ENCODE results near the gene BAG5.
A peak's percentile ranks its signal among the peaks of the same experiment; 100 is the strongest.
"Not testable (repeated sequence)": the region's sequence is repeated elsewhere in the genome, so short reads cannot be mapped to it uniquely, and the experiment has no call there.

BAG5 gene

DNA sequence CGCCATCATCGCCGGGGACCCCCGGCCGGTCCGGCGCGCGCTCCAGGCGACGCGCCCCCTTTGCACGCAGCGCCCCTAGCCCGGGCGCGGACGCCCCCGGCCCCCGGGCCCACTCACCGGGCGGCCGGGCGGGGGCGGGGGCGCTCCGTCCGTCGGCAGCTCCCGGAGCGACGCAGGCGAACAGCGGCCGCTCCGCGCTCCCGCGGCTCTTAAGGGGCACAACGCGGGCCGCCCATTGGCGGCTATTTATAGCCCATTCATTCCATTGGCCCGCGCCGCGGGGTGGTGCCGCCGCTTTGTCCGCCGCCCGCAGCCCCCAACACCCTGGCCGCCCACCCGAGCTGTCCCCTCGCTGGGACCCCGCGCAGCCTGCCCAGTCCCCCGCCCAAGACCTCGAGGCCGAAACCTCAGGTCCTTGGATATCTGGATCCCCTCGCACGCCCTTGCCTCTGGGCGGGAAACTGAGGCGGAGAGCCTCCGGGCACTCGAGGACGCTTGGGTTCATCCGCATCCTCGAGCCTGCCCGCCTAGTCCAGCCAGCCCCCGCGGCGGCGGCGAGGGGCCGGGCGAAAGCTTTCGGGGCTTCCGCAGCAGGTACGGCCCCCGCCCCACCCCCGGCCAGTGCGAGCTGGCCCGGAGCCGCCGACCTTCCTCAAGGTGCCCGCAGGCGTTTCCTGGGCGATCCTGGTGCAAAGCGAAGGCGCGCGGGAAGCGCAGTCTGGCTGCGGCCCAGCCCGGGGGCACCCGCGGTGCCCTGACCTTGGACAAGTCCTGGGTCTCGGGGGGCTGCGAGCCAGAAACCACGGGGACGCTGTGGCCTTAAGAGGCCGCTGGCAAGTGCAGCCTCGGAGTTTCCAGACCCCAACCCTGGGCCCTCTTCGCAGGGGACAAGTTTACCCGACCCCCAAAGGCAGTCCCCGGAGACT, 39.5 kb downstream of the BAG5 start, which contains the start of gene CKB:
CKB (minus strand) TSS at position 182 of the 926 bp plus-strand sequence. CDS start 337 bp downstream, outside the sequence.
- DNase-seq (ENCODE audit: low spot score): peak; percentile 81

DNA sequence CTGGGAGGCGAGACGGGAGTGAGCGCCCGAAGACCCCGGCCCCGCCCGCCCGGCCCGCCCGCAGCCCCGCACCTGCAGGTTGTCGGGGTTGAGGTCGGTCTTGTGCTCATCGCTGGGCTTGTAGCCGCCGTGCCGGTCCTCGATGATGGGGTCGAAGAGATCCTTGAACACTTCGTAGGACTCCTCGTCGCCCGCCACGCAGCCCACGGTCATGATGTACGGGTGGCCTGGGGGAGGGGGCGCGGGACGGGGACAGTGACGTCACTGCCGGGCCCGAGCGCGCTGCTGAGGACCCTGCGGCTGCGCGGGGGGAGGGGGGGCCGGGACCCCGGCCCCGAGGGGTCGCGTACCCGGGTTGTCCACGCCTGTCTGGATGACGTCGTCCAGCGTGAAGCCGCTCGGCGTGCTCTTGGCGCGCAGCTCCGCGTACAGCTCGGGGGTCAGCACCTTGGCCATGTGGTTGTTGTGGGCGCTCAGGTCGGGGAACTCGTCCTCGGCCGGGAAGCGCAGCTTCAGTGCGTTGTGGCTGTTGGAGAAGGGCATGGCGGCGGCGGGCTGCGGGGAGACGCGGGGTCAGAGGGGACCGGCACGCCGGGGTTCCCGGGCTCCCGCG, 40.4 kb downstream of the BAG5 start:
- DNase-seq (ENCODE audit: low spot score): peak; percentile 69

DNA sequence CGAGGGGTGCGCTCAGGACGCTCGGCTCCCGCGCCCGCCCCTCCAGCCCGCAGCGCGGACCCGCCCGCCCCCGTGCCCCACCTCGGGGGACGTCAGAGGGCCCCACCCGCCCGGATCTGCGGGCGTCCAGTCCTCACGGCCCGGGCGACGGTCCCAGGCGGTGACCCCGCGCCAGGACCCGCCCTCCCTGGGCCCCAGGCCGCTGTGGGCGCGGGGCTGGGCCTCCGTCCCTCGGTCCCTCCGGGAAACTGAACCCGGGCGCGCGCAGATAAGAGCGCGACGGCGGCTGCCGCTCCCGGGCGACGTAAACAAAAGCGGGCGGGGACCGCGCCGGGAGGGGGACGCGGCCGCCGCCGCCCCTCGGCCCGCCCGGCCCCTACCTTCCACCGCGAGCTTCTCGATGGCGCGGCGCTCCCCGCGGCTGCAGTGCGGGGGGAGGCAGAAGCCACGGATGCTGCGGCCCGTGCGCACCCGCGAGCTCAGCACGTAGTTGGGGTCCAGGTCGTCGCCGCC, 41.0 kb downstream of the BAG5 start:
- no peak for DNase-seq (ENCODE audit: low spot score)

DNA sequence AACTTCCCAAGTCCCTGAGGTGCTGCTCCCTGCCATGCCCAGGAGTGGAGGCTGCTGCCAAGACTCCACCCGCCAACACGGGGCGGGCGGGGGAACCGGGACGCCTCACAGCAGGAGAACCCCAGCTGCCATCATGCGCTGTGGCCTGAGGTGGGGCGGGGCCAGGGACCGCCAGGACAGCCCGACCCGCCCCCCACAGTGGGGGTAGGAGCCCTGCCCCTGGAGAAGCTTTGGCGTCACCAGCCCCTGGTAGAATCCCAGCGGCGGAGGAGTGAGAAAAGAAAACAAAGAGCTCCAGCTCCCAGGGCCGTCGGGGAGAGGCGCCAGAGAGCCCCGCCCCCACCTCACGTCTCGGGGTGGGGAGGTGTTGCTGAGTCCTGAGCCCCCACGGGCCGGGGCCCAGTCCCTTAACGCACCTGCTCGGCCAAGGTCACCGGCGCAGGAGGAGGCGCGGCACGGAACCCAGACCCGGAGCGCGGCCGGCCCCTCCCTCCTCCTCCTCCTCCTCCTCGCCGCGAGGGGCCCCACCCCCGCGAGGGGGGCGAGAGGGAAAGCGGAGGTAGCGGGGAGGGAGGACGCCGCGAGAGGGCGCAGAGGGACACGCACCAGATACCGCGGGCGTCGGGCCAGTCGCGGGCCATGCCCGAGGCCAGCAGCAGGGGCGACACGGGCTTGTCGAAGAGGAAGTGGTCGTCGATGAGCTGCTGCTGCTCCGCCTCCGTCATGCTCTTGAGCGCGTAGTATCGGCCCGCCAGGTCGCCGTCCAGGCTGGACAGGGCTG, 41.6 kb downstream of the BAG5 start:
- peak; percentile 92 for DNase-seq (ENCODE audit: low spot score)

GRCh38 chr14:103520269-103520656, 42.2 kb downstream of the BAG5 start:
- no peak for DNase-seq (ENCODE audit: low spot score)

DNA sequence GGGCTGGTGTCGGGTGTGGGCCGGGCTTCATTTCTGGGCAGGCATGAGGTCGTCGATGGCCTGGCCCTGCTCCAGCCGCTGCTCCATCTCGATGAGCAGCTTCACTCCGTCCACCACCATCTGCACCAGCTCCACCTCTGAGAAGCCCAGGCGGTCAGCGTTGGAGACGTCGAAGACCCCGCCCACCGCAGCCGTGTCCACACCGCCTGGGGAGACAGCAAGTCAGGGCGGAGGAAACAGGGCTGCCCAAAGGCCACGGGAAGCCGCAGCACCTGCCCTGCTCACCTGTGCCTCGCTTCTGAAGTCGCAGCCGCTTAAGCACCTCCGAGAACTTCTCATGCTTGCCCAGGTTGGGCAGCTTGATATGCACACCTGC, 42.6 kb downstream of the BAG5 start:
- no peak for DNase-seq (ENCODE audit: low spot score)

DNA sequence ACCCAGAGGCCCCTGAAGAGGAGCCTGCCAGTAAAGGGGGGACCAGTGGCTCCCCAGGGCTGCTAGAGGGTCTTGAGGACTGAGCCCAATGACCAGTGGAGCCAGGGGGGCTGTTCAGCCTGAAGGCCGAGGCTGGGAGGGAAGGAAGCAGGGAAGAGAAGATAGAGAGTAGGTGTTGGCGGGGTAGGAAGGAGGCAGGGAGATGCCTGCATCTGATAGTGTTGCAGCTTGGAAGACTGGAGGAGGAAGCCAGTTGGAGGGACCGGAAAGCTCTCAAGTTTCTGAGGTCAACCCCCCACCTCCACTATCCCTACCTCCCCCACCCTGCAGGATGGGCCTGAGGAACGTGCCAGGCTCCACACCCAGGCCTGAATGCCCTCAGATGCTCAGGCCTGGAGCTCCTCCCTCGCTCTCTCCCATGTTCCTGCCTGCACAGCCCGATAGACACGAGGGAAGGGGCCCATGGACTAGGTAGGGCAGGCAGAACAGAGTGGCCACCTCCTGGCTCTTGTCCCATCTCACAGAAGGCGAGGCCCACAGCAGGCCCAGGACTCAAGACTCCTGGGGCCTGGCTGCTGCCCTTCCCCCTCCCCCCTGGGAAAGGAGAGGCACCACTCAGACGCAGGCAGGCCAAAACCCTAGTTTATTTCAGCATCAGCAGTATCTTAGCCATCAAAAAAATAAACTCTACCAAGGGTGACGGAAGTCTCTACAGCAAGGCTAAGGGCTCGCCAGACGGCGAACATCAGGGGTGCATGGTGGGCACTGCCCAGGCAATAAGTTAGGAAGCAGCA, 43.2 kb downstream of the BAG5 start:
- DNase-seq (ENCODE audit: low spot score): peak; percentile 55

DNA sequence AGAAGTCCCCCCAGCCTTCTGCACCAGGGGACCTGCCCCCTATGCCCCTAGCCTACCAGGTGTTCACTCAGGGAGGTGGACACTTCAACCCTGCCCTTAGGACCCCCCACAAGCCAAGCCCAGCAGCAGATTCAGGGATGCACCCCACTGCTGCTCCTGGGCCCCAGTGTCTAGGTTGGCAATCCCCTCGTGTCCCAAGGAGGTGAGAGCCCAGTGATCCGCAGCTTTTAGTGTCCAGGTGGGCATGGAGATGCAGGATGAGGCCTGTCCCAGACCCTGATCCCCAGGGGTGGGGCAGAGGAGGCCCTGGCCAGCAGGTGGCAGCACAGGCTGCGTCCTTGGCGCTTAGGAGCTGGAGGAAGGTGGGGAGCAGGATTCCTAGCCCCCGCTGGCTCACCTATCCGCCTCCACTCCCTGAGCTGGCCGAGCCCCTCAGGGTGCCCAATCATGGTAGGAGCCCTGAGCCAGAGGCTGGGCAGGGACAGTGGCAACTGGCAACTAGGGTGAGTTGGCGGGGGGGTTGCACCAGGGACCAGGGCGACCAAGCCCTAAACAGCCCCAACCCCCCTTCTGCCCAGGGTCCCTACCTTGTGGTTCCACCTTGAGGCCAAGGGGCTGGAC, 43.9 kb downstream of the BAG5 start:
- peak; percentile 81 for DNase-seq (ENCODE audit: low spot score)

- peak; percentile 58 for DNase-seq (ENCODE audit: low spot score)
These were observed 44.6 kb downstream of the BAG5 start for GRCh38 chr14:103517721-103518421.

GRCh38 chr14:103517174-103517566, 45.3 kb downstream of the BAG5 start:
- DNase-seq (ENCODE audit: low spot score): peak; percentile 46

DNA sequence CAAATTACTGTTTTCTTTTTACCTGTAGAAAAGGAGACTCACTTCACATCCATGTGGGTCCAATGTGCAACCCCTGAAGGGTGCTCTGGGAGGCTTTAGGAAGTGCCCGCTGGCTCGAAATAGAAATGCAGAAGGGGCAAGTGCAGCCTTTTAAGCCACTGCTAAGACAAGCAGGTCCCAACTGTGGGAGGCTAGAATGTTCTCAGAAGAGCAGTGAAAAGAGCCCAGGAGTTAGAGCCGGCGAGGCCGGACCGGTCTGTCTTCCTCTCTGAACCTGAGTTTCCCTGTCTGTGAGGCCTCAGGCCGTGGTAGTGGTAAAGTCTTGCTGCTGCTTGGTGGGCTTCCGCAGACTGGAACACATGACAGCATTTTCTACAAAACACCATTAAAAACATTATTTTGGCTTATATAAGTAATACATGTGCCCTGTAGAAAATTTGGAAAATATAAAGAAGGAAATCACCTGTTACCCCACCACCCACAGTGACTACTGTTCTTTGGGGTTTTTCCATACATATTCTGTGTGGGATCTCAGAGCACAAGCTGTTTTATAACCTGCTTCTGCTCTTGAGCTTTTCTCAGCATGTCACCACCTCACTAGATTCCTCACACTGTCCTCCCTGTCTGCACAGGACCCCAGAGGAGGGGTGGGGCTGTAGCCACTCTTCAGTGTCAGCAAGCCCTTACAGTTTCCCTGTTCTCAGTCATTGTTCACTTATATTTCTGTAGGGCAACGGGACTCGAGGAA, 45.9 kb downstream of the BAG5 start:
- DNase-seq (ENCODE audit: low spot score): no peak

DNA sequence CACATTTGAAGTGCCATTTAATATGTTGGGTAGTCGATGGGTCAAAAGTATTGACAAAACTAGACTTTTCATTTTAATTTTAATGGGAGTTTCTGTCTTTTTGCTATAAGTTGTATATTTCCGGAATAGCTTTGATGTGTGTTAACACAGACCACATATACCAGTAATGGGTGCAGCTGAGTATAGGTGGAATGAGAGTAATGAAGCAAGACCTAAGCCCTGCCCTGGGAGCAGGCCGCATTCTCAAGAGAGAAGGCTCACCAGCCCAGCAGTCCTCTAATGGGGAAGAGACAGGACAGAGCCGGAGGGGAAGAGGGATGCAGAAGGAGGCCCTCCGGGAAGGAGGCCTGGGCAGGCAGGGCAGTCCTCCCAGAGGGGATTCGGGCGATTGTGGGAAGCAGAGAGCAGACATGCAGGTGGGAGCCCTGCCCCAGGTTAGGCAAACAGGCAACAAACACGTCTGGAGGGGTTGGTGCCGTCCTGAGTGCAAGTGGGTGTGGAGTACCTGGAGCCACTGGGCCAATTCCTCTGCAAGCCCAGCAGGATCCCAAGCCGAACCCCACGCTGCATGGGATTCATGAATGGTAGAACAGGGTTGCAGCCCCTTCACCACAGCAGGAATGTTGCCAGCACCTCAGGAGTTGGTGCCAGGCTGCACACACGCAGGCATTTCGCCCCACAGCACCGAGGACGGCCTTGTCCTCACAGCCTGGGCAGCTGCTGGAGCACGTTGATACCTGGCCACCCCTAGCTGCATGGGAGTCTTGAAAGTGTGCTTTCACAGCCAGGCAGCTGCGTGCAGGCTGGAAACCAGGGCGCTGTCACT, 47.6 kb downstream of the BAG5 start:
- DNase-seq (ENCODE audit: low spot score): peak; percentile 44

DNA sequence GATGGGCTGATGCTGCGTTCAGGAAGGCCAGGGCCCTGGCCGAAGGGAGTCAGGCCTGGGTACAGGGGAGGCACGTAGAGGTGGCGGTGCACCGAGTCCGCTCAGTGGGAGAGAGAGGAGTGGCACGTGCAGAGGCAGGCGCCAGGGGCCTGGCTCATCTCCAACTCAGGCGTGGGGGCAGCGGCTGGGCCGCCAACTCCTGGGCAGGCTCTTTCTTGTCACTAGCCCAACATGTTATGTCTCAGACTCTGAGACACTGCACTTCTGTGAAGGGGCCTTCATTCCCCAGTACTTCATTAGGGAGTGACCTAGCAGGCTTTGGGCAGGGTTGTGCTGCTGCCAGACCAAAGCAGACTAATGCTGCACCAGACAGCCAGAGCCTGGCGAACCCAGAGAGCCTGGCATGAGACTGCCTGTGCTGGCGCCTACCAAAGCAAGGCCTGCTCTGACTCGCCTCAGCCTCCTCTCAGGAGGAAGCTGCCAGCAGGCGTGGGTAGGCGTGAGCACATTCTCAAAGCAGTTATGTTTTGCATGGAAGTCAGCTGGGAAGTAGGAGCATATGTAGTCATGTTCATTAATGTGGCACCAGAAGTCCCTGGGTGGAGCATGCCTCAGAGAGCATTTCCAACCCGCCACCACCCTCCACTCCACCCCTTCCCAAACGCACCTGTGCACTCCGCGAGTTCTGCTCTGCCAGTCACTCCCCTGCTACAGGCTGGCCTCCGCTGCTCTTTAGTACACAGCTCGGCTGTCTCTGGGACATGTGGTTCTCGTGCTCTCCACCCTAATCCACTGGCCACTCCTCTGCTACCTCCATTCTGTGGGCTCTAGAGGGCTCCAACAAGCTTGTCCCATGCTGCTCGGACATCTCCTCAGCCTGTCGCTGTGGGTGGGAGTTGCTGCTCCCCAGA, 49.5 kb downstream of the BAG5 start:
- no peak for DNase-seq (ENCODE audit: low spot score)

DNA sequence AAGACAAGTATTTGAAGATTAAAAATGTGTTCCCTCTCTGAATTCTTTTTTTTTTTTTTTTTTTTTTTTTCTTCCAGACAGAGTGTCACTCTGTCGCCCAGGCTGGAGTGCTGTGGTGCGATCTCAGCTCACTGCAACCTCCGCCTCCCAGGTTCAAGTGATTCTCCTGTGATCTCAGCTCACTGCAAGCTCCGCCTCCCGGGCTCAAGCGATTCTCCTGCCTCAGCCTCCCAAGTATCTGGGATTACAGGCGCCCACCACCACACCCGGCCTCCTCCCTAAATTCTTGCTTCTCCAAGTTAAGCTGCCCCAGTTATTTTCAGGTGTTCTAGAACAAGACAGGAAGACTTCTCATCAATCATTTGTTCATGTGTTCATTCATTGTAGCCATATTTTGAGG, 50.3 kb downstream of the BAG5 start:
- DNase-seq (ENCODE audit: low spot score): not testable (repeated sequence)

DNA sequence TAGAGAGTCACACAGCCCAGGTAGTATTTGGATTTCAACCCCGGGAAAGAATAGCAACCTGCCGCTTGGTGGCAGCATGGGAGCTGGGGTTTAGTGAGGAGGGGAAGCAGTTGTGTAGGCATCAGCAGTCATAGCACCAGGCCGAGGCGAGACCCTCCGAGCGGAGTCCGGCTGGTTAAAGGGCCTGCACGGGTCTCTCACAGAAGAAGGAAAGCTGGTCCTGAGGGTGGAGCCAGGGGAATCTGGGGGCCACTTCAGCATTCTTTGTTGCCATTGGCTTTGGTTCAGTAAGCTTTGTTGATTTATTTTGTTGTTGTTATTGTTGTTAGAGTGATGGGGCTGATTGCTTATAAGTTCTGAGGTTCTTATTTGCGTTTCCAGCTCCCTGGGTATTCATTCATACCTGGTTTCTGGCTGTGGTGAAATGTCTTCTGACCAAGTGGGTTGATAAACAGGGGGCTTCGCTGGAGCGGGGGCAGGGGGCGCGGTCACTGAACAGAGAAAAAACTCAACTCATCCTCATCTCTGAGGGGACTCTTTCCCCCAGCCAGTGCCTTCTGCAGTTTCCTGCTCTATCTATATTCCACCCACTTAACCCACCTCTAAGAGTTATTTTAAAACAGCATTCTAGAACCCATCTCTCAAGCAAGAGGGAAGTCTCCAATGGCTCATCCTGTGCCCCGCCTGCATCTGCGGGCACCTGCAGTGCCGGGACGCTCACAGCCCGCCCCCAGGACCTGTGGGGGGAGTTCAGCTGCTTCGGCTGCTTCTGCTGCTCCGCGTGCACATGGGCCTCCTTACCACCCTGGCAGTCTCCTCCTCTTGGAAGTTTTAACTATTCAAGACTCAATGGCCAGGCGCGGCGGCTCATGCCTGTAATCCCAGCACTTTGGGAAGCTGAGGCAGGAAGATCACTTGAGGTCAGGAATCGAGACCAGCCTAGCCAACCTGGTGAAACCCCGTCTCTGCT, 51.4 kb downstream of the BAG5 start:
- DNase-seq (ENCODE audit: low spot score): no peak
